Measurements from ENCODE around the gene OSBPL1A. TPM values are rescaled to one million over a fixed set of nuclear protein-coding genes. Genes with fewer than 3 reads are reported as not detected.

OSBPL1A gene
- polyA plus RNA-seq, 1 donor, result 30.3 TPM

DNA sequence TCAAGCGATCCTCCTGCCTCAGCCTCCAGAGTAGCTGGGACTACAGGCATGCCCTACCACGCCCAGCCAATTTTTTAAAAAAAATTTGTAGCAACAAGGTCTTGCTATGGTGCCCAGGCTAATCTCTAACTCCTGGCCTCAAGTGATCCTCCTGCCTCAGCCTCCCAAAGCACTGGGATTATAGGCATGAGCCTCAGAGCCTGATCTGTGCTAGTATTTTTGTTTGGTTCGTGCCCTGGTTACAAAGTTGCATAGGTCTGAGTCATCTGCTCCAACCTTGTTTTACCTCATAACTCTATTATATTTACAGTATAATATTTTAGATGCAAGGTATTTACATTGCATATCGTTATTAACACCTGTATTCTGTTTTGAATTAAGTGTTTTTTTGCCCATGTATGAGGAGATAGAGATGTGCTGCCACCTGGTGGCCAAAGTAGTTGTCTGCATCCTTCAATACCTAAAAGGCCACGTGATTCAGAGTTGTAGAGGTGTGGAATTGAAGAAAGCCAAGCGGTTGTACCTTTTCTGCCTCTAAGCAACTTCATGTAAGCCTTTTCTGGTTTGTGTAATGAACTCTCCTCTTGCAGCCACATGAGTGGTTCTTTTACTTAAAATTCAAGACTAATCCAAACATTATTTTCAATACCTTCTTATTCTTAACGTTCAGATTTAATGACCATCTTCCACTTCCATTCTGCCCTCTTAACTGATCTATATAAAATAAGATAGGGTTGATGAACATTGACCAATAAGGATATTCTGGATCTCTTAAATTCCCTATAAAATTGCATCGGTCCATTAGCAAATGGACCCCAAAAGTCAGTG, 278.7 kb downstream of the OSBPL1A start:
- Histone ChIP-seq H3K9me3 (ENCODE audit: control insufficient read depth, low read depth, low read length) (no peaks in the 10 kb centered on the region), H3K27me3 (ENCODE audit: control insufficient read depth, insufficient read depth, low read length) (no peaks in the 10 kb centered on the region), H3K4me1 (ENCODE audit: control insufficient read depth, insufficient read depth, low read length) (peaks cover 7% of the 10 kb centered on the region), H3K36me3 (ENCODE audit: control insufficient read depth, insufficient read depth, low read length) (peaks cover 3% of the 10 kb centered on the region), H3K4me3 (ENCODE audit: low read length) (no peak overlapping the region), H3K27ac (ENCODE audit: low read length) (no peak overlapping the region)
- WGBS (ENCODE audit: insufficient coverage, low lambda C conversion rate), result 33% methylated on average over 2 of the region's 8 CpGs
- peak; percentile 66 to 69 for DNase-seq

DNA sequence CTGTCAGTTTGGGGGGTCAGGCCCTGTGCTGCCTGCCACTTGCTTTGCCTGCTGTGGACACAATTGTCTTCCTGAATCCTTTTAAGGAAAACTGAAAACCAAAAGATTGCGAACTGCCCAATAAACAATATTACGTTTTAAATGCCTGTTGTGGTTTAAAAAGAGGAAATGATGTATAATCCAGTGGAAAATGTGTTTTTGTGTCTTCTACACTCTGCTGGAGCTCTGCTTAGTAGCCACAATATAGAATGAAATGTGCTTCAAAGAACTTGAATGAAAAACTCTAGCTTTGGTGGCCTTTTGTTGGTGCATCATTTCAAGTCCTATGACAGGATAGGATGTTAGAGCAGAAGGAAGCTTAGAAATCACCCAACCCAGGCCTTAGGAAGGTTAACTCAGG, 282.0 kb downstream of the OSBPL1A start:
- Histone ChIP-seq H3K4me3 (ENCODE audit: low read length) (no peak overlapping the region), H3K27me3 (ENCODE audit: control insufficient read depth, insufficient read depth, low read length) (no peaks in the 10 kb centered on the region), H3K27ac (ENCODE audit: low read length) (no peak overlapping the region), H3K4me1 (ENCODE audit: control insufficient read depth, insufficient read depth, low read length) (peaks cover 15% of the 10 kb centered on the region), H3K9me3 (ENCODE audit: control insufficient read depth, low read depth, low read length) (no peaks in the 10 kb centered on the region), H3K36me3 (ENCODE audit: control insufficient read depth, insufficient read depth, low read length) (peaks cover 2% of the 10 kb centered on the region)
- no peak for DNase-seq
- 83% methylated on average over 1 of the region's 2 CpGs for WGBS (ENCODE audit: insufficient coverage, low lambda C conversion rate)

GRCh38 chr18:24114924-24115549, 282.6 kb downstream of the OSBPL1A start:
- H3K4me1 ChIP-seq (ENCODE audit: control insufficient read depth, insufficient read depth, low read length), result peaks cover 15% of the 10 kb centered on the region
- DNase-seq, result peak in 1 of 2 donors; percentile 28
- no peak overlapping the region for H3K27ac ChIP-seq (ENCODE audit: low read length)
- no peaks in the 10 kb centered on the region for H3K27me3 ChIP-seq (ENCODE audit: control insufficient read depth, insufficient read depth, low read length)
- no peaks in the 10 kb centered on the region for H3K9me3 ChIP-seq (ENCODE audit: control insufficient read depth, low read depth, low read length)
- H3K4me3 ChIP-seq (ENCODE audit: low read length), result no peak overlapping the region
- no peaks in the 10 kb centered on the region for H3K36me3 ChIP-seq (ENCODE audit: control insufficient read depth, insufficient read depth, low read length)
- WGBS (ENCODE audit: insufficient coverage, low lambda C conversion rate), result 26% methylated on average over 3 of the region's 4 CpGs

- Histone ChIP-seq H3K27me3 (ENCODE audit: control insufficient read depth, insufficient read depth, low read length) (no peaks in the 10 kb centered on the region), H3K4me1 (ENCODE audit: control insufficient read depth, insufficient read depth, low read length) (peaks cover 15% of the 10 kb centered on the region), H3K4me3 (ENCODE audit: low read length) (no peak overlapping the region), H3K36me3 (ENCODE audit: control insufficient read depth, insufficient read depth, low read length) (no peaks in the 10 kb centered on the region), H3K27ac (ENCODE audit: low read length) (no peak overlapping the region), H3K9me3 (ENCODE audit: control insufficient read depth, low read depth, low read length) (no peaks in the 10 kb centered on the region)
- WGBS (ENCODE audit: insufficient coverage, low lambda C conversion rate), result no CpG with 5 or more reads among the region's 15 CpGs
- DNase-seq, result peak; percentile 35 to 76
Observed at GRCh38 chr18:24112874-24113615, 284.6 kb downstream of the OSBPL1A start.

DNA sequence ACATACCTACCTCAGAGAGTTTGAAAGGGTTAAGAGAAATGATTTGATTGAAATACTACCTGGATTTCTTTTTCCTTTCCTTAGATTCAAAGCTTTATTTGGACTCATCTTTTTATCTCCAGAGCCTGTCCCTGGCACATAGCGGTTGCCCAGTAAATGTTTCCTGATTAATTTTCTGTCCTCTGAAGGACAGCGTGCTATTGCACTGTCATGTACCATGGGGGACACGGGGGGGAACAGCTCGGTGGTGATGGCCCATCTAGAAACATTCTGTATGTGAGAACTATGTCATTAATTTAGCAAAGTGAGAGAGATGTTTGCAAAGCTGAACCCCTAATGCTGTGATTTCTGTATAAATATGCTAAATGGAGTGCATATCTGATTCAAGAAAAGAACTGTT, 285.2 kb downstream of the OSBPL1A start:
- 60% methylated on average over 2 of the region's 4 CpGs for WGBS (ENCODE audit: insufficient coverage, low lambda C conversion rate)
- no peaks in the 10 kb centered on the region for H3K27me3 ChIP-seq (ENCODE audit: control insufficient read depth, insufficient read depth, low read length)
- no peak overlapping the region for H3K4me3 ChIP-seq (ENCODE audit: low read length)
- no peak overlapping the region for H3K27ac ChIP-seq (ENCODE audit: low read length)
- H3K36me3 ChIP-seq (ENCODE audit: control insufficient read depth, insufficient read depth, low read length), result no peaks in the 10 kb centered on the region
- no peak for DNase-seq
- H3K9me3 ChIP-seq (ENCODE audit: control insufficient read depth, low read depth, low read length), result no peaks in the 10 kb centered on the region
- H3K4me1 ChIP-seq (ENCODE audit: control insufficient read depth, insufficient read depth, low read length), result peaks cover 15% of the 10 kb centered on the region

Other genes with a start within 250 kb of the OSBPL1A start
- gene IMPACT, start 28.8 kb upstream of the OSBPL1A start, polyA plus RNA-seq, result 31.7 TPM
- 0.19 TPM for gene HRH4, start 62.8 kb upstream of the OSBPL1A start, polyA plus RNA-seq

All from large intestine (tissue), 3 donors.